Upper lobe of left lung (tissue), 4 donors: Measurements from ENCODE around the gene MTFR1L.

Experiments
- CTCF ChIP-seq, 6 experiments: fragments of 450-650 bp in 4 of 6; fragments of 200-600 bp in 2 of 6; sonication (generic) in 2 of 6; IDR thresholded peaks; one replicate each; pipeline ENCODE4 v1.5.1; 2016 to 2019; ENCODE audit warnings: antibody characterized with exemption in 6 of 6
- EP300 ChIP-seq, 4 donors: sonication (generic); formaldehyde crosslinking; IDR thresholded peaks; one replicate each; pipeline ENCODE4 v1.5.1; 2017; ENCODE audit warnings: antibody characterized with exemption in 4 of 4, control low read depth in 2 of 4

GRCh38 chr1:25869909-25870606 is 50.3 kb downstream of the MTFR1L start:
- TF ChIP-seq CTCF (IDR thresholded peaks at IDR 0.05) = no peak
- no peak for TF ChIP-seq EP300 (IDR thresholded peaks at IDR 0.05)
